ENCODE results near the gene KIT.

The KIT gene

GRCh38 chr4:54744487-54744886 is 86.7 kb downstream of the KIT start:
- no peaks in the 10 kb centered on the region for H3K27me3 ChIP-seq (ENCODE audit: control insufficient read depth, insufficient read depth, low read length)
- peaks cover 27% of the 10 kb centered on the region for H3K9me3 ChIP-seq (ENCODE audit: control insufficient read depth, insufficient read depth, low read depth, low read length)
- H3K4me3 ChIP-seq (ENCODE audit: low read depth, low read length): no peak overlapping the region
- H3K36me3 ChIP-seq (ENCODE audit: control insufficient read depth, insufficient read depth, low read length): no peaks in the 10 kb centered on the region; the same call in 1 of the 2 replicates
- H3K4me1 ChIP-seq (ENCODE audit: control insufficient read depth, insufficient read depth, low read length): peaks cover 22% of the 10 kb centered on the region
- H3K9ac ChIP-seq (ENCODE audit: low read length): no peak overlapping the region
- no peak overlapping the region for H3K27ac ChIP-seq (ENCODE audit: low read depth, low read length)

- Histone ChIP-seq H3K36me3 (ENCODE audit: control insufficient read depth, insufficient read depth, low read length) (no peaks in the 10 kb centered on the region; the same call in 1 of the 2 replicates), H3K4me1 (ENCODE audit: control insufficient read depth, insufficient read depth, low read length) (peaks cover 22% of the 10 kb centered on the region), H3K4me3 (ENCODE audit: low read depth, low read length) (no peak overlapping the region), H3K9me3 (ENCODE audit: control insufficient read depth, insufficient read depth, low read depth, low read length) (peaks cover 27% of the 10 kb centered on the region), H3K27me3 (ENCODE audit: control insufficient read depth, insufficient read depth, low read length) (no peaks in the 10 kb centered on the region), H3K27ac (ENCODE audit: low read depth, low read length) (no peak overlapping the region), H3K9ac (ENCODE audit: low read length) (no peak overlapping the region)
These were observed 87.4 kb downstream of the KIT start for GRCh38 chr4:54745031-54745770.

GRCh38 chr4:54746218-54746617 is 88.5 kb downstream of the KIT start:
- Histone ChIP-seq H3K4me3 (ENCODE audit: low read depth, low read length) (no peak overlapping the region), H3K36me3 (ENCODE audit: control insufficient read depth, insufficient read depth, low read length) (no peaks in the 10 kb centered on the region; the same call in 1 of the 2 replicates), H3K27ac (ENCODE audit: low read depth, low read length) (no peak overlapping the region), H3K9ac (ENCODE audit: low read length) (no peak overlapping the region), H3K27me3 (ENCODE audit: control insufficient read depth, insufficient read depth, low read length) (no peaks in the 10 kb centered on the region), H3K9me3 (ENCODE audit: control insufficient read depth, insufficient read depth, low read depth, low read length) (peaks cover 27% of the 10 kb centered on the region), H3K4me1 (ENCODE audit: control insufficient read depth, insufficient read depth, low read length) (peaks cover 16% of the 10 kb centered on the region)

- Histone ChIP-seq H3K4me1 (ENCODE audit: control insufficient read depth, insufficient read depth, low read length) (no peaks in the 10 kb centered on the region), H3K27me3 (ENCODE audit: control insufficient read depth, insufficient read depth, low read length) (no peaks in the 10 kb centered on the region), H3K27ac (ENCODE audit: low read depth, low read length) (no peak overlapping the region), H3K9me3 (ENCODE audit: control insufficient read depth, insufficient read depth, low read depth, low read length) (peaks cover 21% of the 10 kb centered on the region), H3K9ac (ENCODE audit: low read length) (no peak overlapping the region), H3K36me3 (ENCODE audit: control insufficient read depth, insufficient read depth, low read length) (no peaks in the 10 kb centered on the region; the same call in 1 of the 2 replicates), H3K4me3 (ENCODE audit: low read depth, low read length) (no peak overlapping the region)
These were observed 92.6 kb downstream of the KIT start for GRCh38 chr4:54750341-54750740.

- no peak overlapping the region for H3K9ac ChIP-seq (ENCODE audit: low read length)
- H3K9me3 ChIP-seq (ENCODE audit: control insufficient read depth, insufficient read depth, low read depth, low read length): peaks cover 7% of the 10 kb centered on the region
- H3K4me3 ChIP-seq (ENCODE audit: low read depth, low read length): no peak overlapping the region
- no peaks in the 10 kb centered on the region for H3K36me3 ChIP-seq (ENCODE audit: control insufficient read depth, insufficient read depth, low read length)
- H3K27ac ChIP-seq (ENCODE audit: low read depth, low read length): no peak overlapping the region
- H3K27me3 ChIP-seq (ENCODE audit: control insufficient read depth, insufficient read depth, low read length): no peaks in the 10 kb centered on the region
- no peaks in the 10 kb centered on the region for H3K4me1 ChIP-seq (ENCODE audit: control insufficient read depth, insufficient read depth, low read length)
These were observed 96.6 kb downstream of the KIT start for GRCh38 chr4:54754394-54754793.

- H3K27ac ChIP-seq (ENCODE audit: low read depth, low read length): no peak overlapping the region
- no peaks in the 10 kb centered on the region; the same call in 1 of the 2 replicates for H3K4me1 ChIP-seq (ENCODE audit: control insufficient read depth, insufficient read depth, low read length)
- no peaks in the 10 kb centered on the region for H3K9me3 ChIP-seq (ENCODE audit: control insufficient read depth, insufficient read depth, low read depth, low read length)
- H3K9ac ChIP-seq (ENCODE audit: low read length): no peak overlapping the region
- H3K27me3 ChIP-seq (ENCODE audit: control insufficient read depth, insufficient read depth, low read length): no peaks in the 10 kb centered on the region
- H3K4me3 ChIP-seq (ENCODE audit: low read depth, low read length): no peak overlapping the region
- H3K36me3 ChIP-seq (ENCODE audit: control insufficient read depth, insufficient read depth, low read length): no peaks in the 10 kb centered on the region
These were observed 106.7 kb downstream of the KIT start for GRCh38 chr4:54764476-54764875.

GRCh38 chr4:54767376-54767775 is 109.6 kb downstream of the KIT start:
- no peaks in the 10 kb centered on the region for H3K9me3 ChIP-seq (ENCODE audit: control insufficient read depth, insufficient read depth, low read depth, low read length)
- no peaks in the 10 kb centered on the region for H3K27me3 ChIP-seq (ENCODE audit: control insufficient read depth, insufficient read depth, low read length)

GRCh38 chr4:54773022-54773421 is 115.3 kb downstream of the KIT start:
- Histone ChIP-seq H3K27me3 (ENCODE audit: control insufficient read depth, insufficient read depth, low read length) (no peaks in the 10 kb centered on the region), H3K9me3 (ENCODE audit: control insufficient read depth, insufficient read depth, low read depth, low read length) (no peaks in the 10 kb centered on the region), H3K9ac (ENCODE audit: low read length) (no peak overlapping the region), H3K4me1 (ENCODE audit: control insufficient read depth, insufficient read depth, low read length) (no peaks in the 10 kb centered on the region; the same call in 1 of the 2 replicates), H3K27ac (ENCODE audit: low read depth, low read length) (no peak overlapping the region), H3K4me3 (ENCODE audit: low read depth, low read length) (no peak overlapping the region), H3K36me3 (ENCODE audit: control insufficient read depth, insufficient read depth, low read length) (no peaks in the 10 kb centered on the region)

More at GRCh38 chr4:54767376-54767775, 109.6 kb downstream of the KIT start:
- Histone ChIP-seq H3K27ac (ENCODE audit: low read depth, low read length) (no peak overlapping the region), H3K4me1 (ENCODE audit: control insufficient read depth, insufficient read depth, low read length) (no peaks in the 10 kb centered on the region; the same call in 1 of the 2 replicates), H3K9ac (ENCODE audit: low read length) (no peak overlapping the region), H3K4me3 (ENCODE audit: low read depth, low read length) (no peak overlapping the region), H3K36me3 (ENCODE audit: control insufficient read depth, insufficient read depth, low read length) (no peaks in the 10 kb centered on the region)

GRCh38 chr4:54779036-54779435 is 121.3 kb downstream of the KIT start:
- Histone ChIP-seq H3K27ac (ENCODE audit: low read depth, low read length) (no peak overlapping the region), H3K36me3 (ENCODE audit: control insufficient read depth, insufficient read depth, low read length) (no peaks in the 10 kb centered on the region), H3K27me3 (ENCODE audit: control insufficient read depth, insufficient read depth, low read length) (no peaks in the 10 kb centered on the region), H3K9ac (ENCODE audit: low read length) (no peak overlapping the region), H3K4me3 (ENCODE audit: low read depth, low read length) (no peak overlapping the region), H3K9me3 (ENCODE audit: control insufficient read depth, insufficient read depth, low read depth, low read length) (no peaks in the 10 kb centered on the region), H3K4me1 (ENCODE audit: control insufficient read depth, insufficient read depth, low read length) (no peaks in the 10 kb centered on the region)

- no peaks in the 10 kb centered on the region for H3K36me3 ChIP-seq (ENCODE audit: control insufficient read depth, insufficient read depth, low read length)
- H3K9ac ChIP-seq (ENCODE audit: low read length): no peak overlapping the region
- no peak overlapping the region for H3K27ac ChIP-seq (ENCODE audit: low read depth, low read length)
- no peaks in the 10 kb centered on the region for H3K27me3 ChIP-seq (ENCODE audit: control insufficient read depth, insufficient read depth, low read length)
- no peaks in the 10 kb centered on the region for H3K4me1 ChIP-seq (ENCODE audit: control insufficient read depth, insufficient read depth, low read length)
- H3K4me3 ChIP-seq (ENCODE audit: low read depth, low read length): no peak overlapping the region
- H3K9me3 ChIP-seq (ENCODE audit: control insufficient read depth, insufficient read depth, low read depth, low read length): no peaks in the 10 kb centered on the region
These were observed 121.9 kb downstream of the KIT start for GRCh38 chr4:54779476-54780148.

GRCh38 chr4:54780149-54780495 is 122.4 kb downstream of the KIT start:
- H3K27me3 ChIP-seq (ENCODE audit: control insufficient read depth, insufficient read depth, low read length): no peaks in the 10 kb centered on the region
- no peaks in the 10 kb centered on the region for H3K36me3 ChIP-seq (ENCODE audit: control insufficient read depth, insufficient read depth, low read length)
- H3K9ac ChIP-seq (ENCODE audit: low read length): no peak overlapping the region
- no peak overlapping the region for H3K27ac ChIP-seq (ENCODE audit: low read depth, low read length)
- no peaks in the 10 kb centered on the region for H3K9me3 ChIP-seq (ENCODE audit: control insufficient read depth, insufficient read depth, low read depth, low read length)
- H3K4me1 ChIP-seq (ENCODE audit: control insufficient read depth, insufficient read depth, low read length): no peaks in the 10 kb centered on the region
- no peak overlapping the region for H3K4me3 ChIP-seq (ENCODE audit: low read depth, low read length)

Measured in HUES6 (cell line).